Calu3 (cell line): ENCODE results near the gene CTSW. TPM values are rescaled to one million over a fixed set of nuclear protein-coding genes. Genes with fewer than 3 reads are reported as not detected.
A peak's percentile ranks its signal among the peaks of the same experiment; 100 is the strongest.

Experiments
- BruUV-seq: library from RNA; stranded (reverse); fragments of 400-500 nt; replicated peaks from 2 replicates; lab custom pipeline; 2021; lab: Mats Ljungman, UMichigan
- CTCF ChIA-PET: fragments of 300-600 bp; sonication (Branson Sonifier 250); formaldehyde crosslinking; loops from one replicate; lab custom pipeline; 2022; ENCODE audit warnings: antibody characterized with exemption; lab: Charles Lee
- DNase-seq: peaks from one replicate; pipeline ENCODE4 v3.0.0; 2022
- H3K27ac Mint-ChIP-seq: one replicate; pipeline ENCODE4 v1.8.0; 2022; ENCODE audit warnings: mixed read lengths; ENCODE audit not compliant: unreplicated experiment
- H3K27me3 Mint-ChIP-seq: one replicate; pipeline ENCODE4 v1.8.0; 2022; ENCODE audit warnings: mixed read lengths; ENCODE audit not compliant: unreplicated experiment
- H3K36me3 Mint-ChIP-seq: one replicate; pipeline ENCODE4 v1.8.0; 2022; ENCODE audit warnings: mild to moderate bottlenecking, moderate library complexity, mixed read lengths; ENCODE audit not compliant: insufficient read depth, unreplicated experiment
- H3K4me1 Mint-ChIP-seq: one replicate; pipeline ENCODE4 v1.8.0; 2022; ENCODE audit warnings: mild to moderate bottlenecking, low read depth, mixed read lengths; ENCODE audit not compliant: unreplicated experiment
- H3K4me3 Mint-ChIP-seq: one replicate; pipeline ENCODE4 v1.8.0; 2022; ENCODE audit warnings: mild to moderate bottlenecking, low read depth, moderate library complexity, mixed read lengths; ENCODE audit not compliant: unreplicated experiment
- H3K9me3 Mint-ChIP-seq: one replicate; pipeline ENCODE4 v1.8.0; 2022; ENCODE audit warnings: low read depth, mixed read lengths; ENCODE audit not compliant: unreplicated experiment
- intact Hi-C: fragments of 100-400 bp; cut with micrococcal nuclease; formaldehyde crosslinking; loops from one replicate; pipeline ENCODE4 v1.10.0; 2022; ENCODE audit not compliant: unreplicated experiment
- total RNA-seq: library from RNA; stranded (reverse); gene quantifications from 2 replicates; pipeline ENCODE4 v1.2.3, GENCODE V29; 2022
- TF ChIP-seq, protein P1 (sequence below): fragments of 200-600 bp; IDR thresholded peaks from one replicate; pipeline ENCODE4 v1.8.0; 2022; ENCODE audit warnings: antibody characterized with exemption; ENCODE audit not compliant: unreplicated experiment

CTSW gene
- total RNA-seq, 1 experiment from 2014 or later = not detected

GRCh38 chr11:65916391-65916790 is 36.8 kb downstream of the CTSW start:
- TF ChIP-seq, protein P1, sequence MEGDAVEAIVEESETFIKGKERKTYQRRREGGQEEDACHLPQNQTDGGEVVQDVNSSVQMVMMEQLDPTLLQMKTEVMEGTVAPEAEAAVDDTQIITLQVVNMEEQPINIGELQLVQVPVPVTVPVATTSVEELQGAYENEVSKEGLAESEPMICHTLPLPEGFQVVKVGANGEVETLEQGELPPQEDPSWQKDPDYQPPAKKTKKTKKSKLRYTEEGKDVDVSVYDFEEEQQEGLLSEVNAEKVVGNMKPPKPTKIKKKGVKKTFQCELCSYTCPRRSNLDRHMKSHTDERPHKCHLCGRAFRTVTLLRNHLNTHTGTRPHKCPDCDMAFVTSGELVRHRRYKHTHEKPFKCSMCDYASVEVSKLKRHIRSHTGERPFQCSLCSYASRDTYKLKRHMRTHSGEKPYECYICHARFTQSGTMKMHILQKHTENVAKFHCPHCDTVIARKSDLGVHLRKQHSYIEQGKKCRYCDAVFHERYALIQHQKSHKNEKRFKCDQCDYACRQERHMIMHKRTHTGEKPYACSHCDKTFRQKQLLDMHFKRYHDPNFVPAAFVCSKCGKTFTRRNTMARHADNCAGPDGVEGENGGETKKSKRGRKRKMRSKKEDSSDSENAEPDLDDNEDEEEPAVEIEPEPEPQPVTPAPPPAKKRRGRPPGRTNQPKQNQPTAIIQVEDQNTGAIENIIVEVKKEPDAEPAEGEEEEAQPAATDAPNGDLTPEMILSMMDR = no peak
- no peaks in the 10 kb centered on the region for H3K27me3 Mint-ChIP-seq
- H3K9me3 Mint-ChIP-seq = no peaks in the 10 kb centered on the region
- H3K4me1 Mint-ChIP-seq = peaks cover 56% of the 10 kb centered on the region
- H3K27ac Mint-ChIP-seq = peak overlapping the region; percentile 99
- no TSS peak for BruUV-seq
- H3K36me3 Mint-ChIP-seq = peaks cover 67% of the 10 kb centered on the region
- intact Hi-C loops = no loop called here
- DNase-seq = no peak
- H3K4me3 Mint-ChIP-seq = peak overlapping the region; percentile 94
- CTCF ChIA-PET = interaction anchor here (0.5 to 1.4 kb wide), 4 partner anchors 11 to 1191 kb away, joined by 3 to 16 read pairs (median 5); partner anchors contain the start of gene FIBP

GRCh38 chr11:65917077-65917433 is 37.4 kb downstream of the CTSW start:
- H3K4me1 Mint-ChIP-seq = peaks cover 49% of the 10 kb centered on the region
- BruUV-seq = no TSS peak
- H3K27ac Mint-ChIP-seq = peak overlapping the region; percentile 99
- intact Hi-C loops = no loop called here
- CTCF ChIA-PET = no interaction called here
- H3K9me3 Mint-ChIP-seq = no peaks in the 10 kb centered on the region
- DNase-seq = no peak
- H3K4me3 Mint-ChIP-seq = peak overlapping the region; percentile 94
- no peaks in the 10 kb centered on the region for H3K27me3 Mint-ChIP-seq
- TF ChIP-seq, protein P1 = no peak
- peaks cover 67% of the 10 kb centered on the region for H3K36me3 Mint-ChIP-seq

DNA sequence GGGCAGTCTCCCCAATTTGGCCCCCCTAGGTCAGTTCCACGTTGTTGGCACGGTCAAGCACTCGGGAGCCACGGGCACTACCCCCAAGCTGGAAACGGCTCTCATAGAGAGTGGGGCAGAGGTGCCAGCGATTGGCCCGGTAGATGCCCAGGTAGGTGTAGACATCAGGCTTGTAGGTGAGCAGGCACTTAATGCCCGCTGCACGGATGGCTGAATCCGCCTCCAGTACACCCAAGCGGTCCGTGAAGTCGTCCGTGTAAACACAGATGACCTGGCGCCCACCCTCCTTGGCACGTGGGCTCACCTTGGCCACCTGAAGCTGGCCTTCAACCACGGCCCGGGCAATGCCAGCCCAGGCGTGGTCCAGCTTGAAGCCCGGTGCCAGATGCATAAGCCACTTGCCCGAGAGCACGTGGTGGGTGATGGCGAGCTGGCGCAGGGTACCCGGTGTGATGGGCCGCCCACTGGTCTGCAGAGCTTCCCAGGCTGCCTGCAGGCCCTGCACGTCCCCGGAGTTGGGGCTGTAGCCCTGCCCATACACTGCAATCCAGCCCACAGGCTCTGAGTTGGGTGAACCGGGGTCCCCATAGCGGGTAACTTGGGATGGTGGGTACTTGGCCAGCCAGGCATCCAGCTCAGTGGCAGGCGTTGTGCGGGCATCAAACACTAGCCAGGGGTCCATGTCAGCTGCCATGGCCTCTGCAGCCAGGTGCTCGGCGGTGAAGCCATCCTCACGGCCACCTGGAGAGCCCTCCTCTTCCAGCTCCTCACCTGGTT is 38.0 kb downstream of the CTSW start:
- peaks cover 44% of the 10 kb centered on the region for H3K4me1 Mint-ChIP-seq
- H3K27ac Mint-ChIP-seq = peak overlapping the region; percentile 99
- TSS peak; percentile 73 for BruUV-seq
- TF ChIP-seq, protein P1 = no peak
- DNase-seq = no peak
- H3K4me3 Mint-ChIP-seq = peak overlapping the region; percentile 94
- H3K27me3 Mint-ChIP-seq = no peaks in the 10 kb centered on the region
- no peaks in the 10 kb centered on the region for H3K9me3 Mint-ChIP-seq
- intact Hi-C loops = no loop called here
- CTCF ChIA-PET = no interaction called here
- H3K36me3 Mint-ChIP-seq = peaks cover 72% of the 10 kb centered on the region

- Mint-ChIP-seq H3K4me1 (peaks cover 40% of the 10 kb centered on the region), H3K27ac (peak within 1 kb of the TSS; percentile 56), H3K27me3 (no peaks in the 10 kb centered on the region), H3K4me3 (peak within 1 kb of the TSS; percentile 94), H3K36me3 (peaks cover 74% of the 10 kb centered on the region), H3K9me3 (no peaks in the 10 kb centered on the region)
- no TSS peak for BruUV-seq
- TF ChIP-seq, protein P1 = no peak
- CTCF ChIA-PET = interaction anchor here (0.5 kb wide), 1 partner anchor 9 kb away, joined by 3 read pairs; no protein-coding TSS in a partner anchor
- intact Hi-C loops = no loop called here
- no peak for DNase-seq
These were observed 38.8 kb downstream of the CTSW start, which contains the start of gene C11orf68 for GRCh38 chr11:65918211-65919140. C11orf68 (minus strand) TSS chr11:65919062; CDS start chr11:65919031, 31 bp downstream.
